Stimulated activated CD8-positive, alpha-beta memory T cell treated with anti-CD3 and anti-CD28 coated beads, Interleukin-15, amount 100 ng/mL, for 1 hour (primary cell): Measurements from ENCODE around the gene PRKCQ.
"Not testable (repeated sequence)": the region's sequence is repeated elsewhere in the genome, so short reads cannot be mapped to it uniquely, and the experiment has no call there.

Experiments used
- DNase-seq: peaks from one replicate; pipeline ENCODE4 v3.0.0-alpha.2; 2020; ENCODE audit warnings: low read depth

Gene PRKCQ

DNA sequence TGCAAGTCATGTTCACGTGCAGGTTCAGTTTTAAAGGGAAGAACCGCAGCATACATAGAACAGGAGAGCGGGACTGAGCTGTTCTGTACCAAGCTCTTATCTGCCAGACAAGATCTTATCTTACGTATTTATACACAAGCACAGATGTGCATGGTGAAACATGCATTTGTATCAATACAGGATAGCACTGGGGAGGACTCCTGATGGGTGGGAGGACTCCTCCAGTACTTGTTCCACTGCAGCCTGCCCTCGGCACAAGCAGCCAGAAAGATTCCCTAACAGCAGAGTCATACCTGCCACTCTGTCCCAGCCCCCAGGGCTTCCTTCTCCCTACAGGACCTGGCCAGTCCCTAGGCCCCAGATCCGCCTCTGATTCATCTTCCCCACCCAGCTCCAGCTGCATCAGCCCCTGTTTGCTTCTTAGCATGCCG, 13.2 kb upstream of the PRKCQ start:
- DNase-seq = no peak

DNA sequence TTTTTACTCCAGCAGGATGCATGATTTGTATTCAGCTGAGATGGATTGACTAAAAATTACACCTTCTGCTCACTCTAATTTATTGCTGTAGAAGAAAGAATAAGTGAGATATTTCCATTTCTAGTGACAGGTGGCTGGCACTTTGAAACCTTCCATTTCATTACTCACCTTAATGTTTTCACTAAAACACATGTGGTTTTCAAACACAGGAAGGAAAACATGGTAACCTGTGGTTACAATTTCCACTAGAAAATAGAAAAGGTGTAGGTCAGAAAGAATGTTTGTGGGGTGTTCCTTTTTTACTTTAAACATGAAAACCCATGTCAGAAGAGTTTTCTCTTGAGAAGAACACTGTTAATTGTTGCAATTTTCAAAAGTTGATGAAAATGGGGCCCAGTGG, 12.0 kb upstream of the PRKCQ start:
- no peak for DNase-seq

GRCh38 chr10:6591668-6592067, 11.6 kb upstream of the PRKCQ start:
- DNase-seq = no peak

DNA sequence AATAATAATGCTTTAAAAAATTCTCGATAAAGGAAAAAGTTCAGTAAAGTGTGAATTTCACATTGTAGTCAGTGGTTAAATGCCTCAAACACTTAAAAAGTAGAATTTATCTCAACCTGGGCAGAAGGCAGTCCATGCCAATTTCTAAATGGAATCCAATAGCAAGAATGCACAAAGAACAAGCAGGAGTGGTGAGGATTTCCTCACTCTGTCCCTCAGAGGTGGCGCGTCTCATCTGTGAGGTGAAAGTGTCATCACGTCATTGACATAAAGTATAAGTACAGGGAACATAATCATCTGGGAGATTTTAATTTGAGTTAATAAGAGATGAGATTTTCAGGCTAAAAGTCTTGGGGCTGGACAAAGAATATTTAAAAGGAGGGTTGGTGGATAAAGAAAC, 10.0 kb upstream of the PRKCQ start:
- no peak for DNase-seq

DNA sequence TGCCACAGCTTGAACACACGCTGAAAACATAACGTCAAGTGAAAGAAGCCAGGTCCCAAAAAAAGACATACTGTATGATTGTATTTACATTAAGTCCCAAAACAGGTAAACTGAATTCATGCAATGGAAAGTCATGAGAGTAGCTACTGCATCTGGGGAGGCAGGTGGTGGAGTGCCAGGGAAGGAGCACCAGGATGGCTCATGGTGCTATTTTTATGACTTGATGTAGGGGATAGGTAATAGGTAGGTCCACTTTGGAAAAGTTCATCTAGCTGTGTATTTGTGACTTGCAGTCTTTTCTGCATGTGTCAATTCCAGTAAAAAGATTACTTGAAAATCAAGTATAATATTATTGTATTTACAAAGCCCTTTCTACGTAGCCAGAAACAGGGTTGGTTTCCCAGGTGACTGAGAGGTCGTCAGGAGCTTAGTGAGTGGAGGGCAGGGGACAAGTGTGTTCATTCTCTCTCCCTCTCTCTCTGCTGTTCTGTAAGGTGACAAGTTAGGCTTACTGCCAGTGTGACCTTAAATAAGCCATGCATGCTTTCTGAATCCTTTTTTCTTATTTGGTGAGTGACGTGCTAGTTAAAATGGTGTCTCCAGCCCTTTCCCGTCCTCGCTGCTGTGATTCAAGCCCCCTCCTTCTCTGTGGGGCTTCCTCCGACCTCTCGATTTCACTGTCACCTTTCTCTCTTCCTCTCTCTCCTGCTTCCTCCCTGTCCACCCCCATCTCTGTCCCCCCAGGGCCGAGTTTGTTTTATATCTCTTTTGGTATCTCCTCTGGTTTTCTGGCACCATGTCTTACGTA, 9.4 kb upstream of the PRKCQ start:
- DNase-seq = no peak

DNA sequence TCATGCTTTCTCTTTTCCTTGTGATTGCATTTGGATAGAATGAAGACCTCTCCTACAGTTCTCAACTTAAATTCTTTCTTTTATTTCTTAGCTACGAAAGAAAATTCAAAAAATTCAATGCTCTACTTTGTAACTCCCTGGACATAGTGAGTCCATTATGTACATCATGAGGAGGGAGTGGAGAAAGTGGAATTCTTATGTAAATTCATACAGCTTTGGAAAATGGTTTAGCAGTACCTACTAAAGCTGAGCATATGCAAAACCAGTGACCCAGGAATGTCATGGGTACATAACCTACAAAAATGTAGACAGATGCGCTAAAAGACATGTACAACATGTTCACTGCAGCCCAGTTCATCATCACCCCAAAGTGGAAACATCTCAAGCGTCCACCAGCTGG, 8.8 kb upstream of the PRKCQ start:
- no peak for DNase-seq

GRCh38 chr10:6588082-6588481, 8.0 kb upstream of the PRKCQ start:
- DNase-seq = no peak

DNA sequence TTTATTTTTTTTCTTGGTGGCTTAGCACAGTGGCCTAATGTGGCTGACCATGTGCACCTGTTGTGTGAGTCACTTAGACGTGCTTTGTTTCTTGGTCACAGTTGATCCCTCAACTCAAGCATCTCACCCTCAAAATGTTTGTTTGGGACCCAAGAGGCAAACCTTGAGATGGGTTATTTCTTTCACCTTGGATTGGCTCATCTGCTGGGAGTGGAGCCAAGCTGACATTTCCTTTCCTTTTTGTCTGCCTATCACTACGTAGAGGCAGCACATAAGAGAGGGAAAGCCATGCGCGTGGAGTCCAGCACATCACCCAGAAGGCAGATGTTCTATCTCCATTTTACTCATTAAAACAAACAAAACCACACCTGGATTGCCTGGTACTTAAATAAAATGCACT, 6.4 kb upstream of the PRKCQ start:
- no peak for DNase-seq

DNA sequence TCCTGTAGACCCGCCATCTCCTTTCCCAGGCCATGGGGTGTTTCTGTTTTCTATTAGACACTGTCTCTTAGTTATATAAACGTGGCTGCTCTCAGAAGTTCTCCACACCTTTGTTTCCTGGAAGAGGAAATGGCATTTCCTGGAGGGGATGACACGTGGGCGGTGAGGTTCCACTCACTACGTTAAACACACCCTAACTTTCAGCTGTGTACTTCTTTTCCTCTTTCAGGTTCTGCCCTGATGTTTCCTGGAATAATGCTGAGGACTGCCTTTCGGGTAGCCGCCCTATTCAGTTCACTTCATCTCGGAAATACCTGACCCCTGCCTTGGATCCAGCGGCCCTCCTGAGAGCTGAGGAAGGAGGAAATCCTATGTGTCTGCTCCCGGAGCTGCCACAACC, 3.4 kb upstream of the PRKCQ start:
- DNase-seq = peak; percentile 67

DNA sequence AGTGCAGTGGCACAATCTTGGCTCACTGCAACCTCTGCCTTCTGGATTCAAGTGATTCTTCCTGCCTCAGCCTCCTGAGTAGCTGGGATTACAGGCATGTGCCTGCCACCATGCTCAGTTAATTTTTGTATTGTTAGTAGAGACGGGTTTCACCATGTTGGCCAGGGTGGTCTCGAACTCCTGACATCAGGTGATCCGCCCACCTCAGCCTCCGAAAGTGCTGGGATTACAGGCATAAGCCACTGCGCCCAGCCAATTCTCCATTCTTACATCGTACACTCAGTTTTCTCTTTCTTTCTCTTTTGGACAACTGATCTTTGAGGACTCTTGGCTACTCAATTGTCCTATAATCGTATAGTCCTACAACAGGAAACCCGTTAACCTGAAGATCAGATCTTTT, 2.8 kb upstream of the PRKCQ start:
- not testable (repeated sequence) for DNase-seq

DNA sequence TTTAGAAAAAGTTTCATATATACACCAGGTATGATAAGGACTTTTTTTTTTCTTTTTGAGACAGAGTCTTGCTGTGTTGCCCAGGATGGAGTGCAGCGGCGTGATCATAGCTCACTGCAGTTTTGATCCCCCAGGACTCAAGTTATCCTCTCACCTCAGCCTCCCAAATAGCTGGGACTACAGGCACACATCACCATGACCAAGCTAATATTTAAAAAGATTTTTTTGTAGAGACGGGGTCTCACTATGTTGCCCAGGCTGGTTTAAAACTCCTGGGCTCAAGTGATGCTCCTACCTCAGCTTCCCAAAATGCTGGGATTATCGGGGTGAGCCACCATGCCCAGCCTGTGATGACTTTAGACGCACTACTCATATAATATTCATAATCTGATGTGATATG, 2.2 kb upstream of the PRKCQ start:
- DNase-seq = no peak

GRCh38 chr10:6581778-6582228, 1.7 kb upstream of the PRKCQ start:
- no peak for DNase-seq

DNA sequence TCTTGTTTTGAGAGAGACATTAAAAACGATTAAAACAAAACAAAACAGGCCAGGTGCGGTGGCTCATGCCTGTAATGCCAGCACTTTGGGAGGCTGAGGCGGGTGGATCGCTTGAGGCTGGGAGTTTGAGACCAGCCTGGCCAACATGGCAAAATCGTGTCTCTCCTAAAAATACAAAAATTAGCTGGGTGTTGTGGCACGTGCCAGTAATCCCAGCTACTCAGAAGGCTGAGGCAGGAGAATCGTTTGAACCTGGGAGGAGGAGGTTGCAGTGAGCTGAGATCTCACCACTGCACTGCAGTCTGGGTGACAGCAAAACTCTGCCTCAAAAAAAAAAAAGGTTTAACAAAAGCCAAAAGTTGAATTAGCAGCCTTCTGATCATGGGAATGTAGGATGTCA, 1.1 kb upstream of the PRKCQ start:
- DNase-seq = not testable (repeated sequence)

- peak; percentile 70 for DNase-seq
Measured at GRCh38 chr10:6580279-6581029, 378 bp upstream of the PRKCQ start.

DNA sequence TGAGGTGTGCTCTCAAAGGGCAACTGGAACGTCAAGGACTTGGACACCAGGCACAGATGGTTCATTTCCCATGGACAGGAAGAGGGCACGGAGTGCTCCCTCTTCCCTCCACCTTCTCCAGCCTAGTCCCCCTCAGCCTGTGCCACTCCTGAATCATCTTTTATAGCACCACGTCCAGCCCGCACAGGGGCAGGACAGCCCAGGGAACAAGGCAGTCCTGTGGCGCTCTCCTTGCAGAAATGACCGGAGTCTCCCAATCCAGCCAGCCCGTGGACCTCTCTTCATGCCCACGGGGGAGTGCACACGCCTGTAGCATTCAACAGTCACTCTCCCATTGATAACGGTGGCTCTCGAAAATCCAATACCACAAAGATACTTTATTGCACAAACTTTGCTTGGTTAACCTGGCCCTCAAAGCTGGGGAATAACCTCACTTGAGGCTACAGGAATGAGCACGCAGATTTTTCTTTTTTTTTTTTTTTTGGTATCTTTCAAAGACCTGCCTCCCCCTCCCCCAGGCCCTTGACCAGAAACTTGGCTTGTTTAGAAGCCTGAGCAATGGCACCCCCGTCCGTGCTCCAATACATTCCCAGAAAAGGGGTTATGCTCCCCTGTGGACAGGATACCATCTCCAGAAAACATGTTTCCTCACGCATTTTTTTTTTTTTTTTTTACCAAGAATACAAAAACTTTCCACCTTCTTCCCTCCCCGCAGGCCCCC, 733 bp downstream of the PRKCQ start:
- DNase-seq = no peak

GRCh38 chr10:6578795-6579182, 1.3 kb downstream of the PRKCQ start:
- DNase-seq = no peak

DNA sequence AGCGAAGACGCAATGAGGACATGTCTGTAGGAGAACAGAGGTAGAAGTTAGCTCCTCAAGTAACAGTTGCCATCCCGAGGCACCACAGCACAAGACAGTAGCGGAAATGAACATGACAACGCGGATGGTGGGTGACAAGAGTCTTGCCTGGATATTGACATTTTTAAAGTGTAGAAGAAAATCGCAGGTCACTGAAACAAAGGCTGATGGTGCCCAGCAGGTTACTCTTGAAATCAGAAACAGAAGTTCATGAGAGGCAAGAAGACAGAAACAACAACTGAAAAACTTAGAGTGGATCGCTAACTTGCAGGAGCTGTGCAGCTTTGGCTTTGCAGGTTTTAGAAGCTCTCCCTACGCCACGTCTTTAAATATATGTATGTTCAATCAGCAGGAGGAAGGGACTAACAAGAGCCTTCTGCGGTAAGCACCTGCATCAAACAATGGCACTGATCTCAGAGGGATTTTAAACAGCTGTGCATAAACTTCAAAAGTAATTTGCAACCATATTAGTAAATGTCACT, 1.8 kb downstream of the PRKCQ start:
- no peak for DNase-seq

- no peak for DNase-seq
Measured at GRCh38 chr10:6576326-6576725, 3.8 kb downstream of the PRKCQ start.

- no peak for DNase-seq
Measured at GRCh38 chr10:6574664-6575176, 5.4 kb downstream of the PRKCQ start.

GRCh38 chr10:6570893-6571292, 9.2 kb downstream of the PRKCQ start:
- no peak for DNase-seq

- DNase-seq = no peak
Measured at GRCh38 chr10:6569259-6569658, 10.8 kb downstream of the PRKCQ start.

DNA sequence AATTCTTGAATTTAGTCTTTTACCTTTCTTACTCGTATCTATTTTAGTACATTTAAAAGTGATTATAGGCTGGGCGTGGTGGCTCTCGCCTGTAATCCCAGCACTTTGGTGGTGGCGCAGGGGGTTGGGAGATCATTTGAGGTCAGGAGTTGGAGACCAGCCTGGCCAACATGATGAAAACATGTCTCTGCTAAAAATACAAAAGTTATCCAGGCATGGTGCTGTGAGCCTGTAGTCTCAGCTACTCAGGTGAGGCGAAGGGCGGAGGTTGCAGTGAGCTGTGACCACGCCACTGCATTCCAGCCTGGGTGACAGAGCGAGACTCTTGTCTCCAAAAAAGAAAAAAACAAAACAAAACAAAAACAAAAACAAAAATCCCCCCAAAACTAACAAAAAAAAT, 12.2 kb downstream of the PRKCQ start:
- DNase-seq = no peak
